ENCODE measurements around the gene SSH2. TPM values are rescaled to one million over a fixed set of nuclear protein-coding genes. Genes with fewer than 3 reads are reported as not detected.
"Not testable (repeated sequence)": the region's sequence is repeated elsewhere in the genome, so short reads cannot be mapped to it uniquely, and the experiment has no call there.

Gene SSH2
- total RNA-seq, 2 donors from 2014 or later, result 36.1 to 36.8 TPM

- TF ChIP-seq CTCF (IDR thresholded peaks at IDR 0.05), result no peak
- Histone ChIP-seq H3K4me1 (peaks cover 0 to 8% of the 10 kb centered on the region in 2 donors), H3K27me3 (no peaks in the 10 kb centered on the region), H3K4me3 (no peak overlapping the region), H3K36me3 (peaks cover 21% of the 10 kb centered on the region), H3K9me3 (no peaks in the 10 kb centered on the region), H3K27ac (no peak overlapping the region)
- DNase-seq (ENCODE audit: low spot score), result no peak
Observed at GRCh38 chr17:29655323-29655722, 274.7 kb downstream of the SSH2 start.

GRCh38 chr17:29653995-29654714 lies 275.9 kb downstream of the SSH2 start:
- TF ChIP-seq CTCF (IDR thresholded peaks at IDR 0.05), result no peak
- Histone ChIP-seq H3K27ac (peak overlapping the region in 1 of 2 donors; percentile 19), H3K27me3 (no peaks in the 10 kb centered on the region), H3K36me3 (peaks cover 21% of the 10 kb centered on the region), H3K9me3 (no peaks in the 10 kb centered on the region), H3K4me1 (peaks cover 0 to 8% of the 10 kb centered on the region in 2 donors), H3K4me3 (no peak overlapping the region)
- DNase-seq (ENCODE audit: low spot score), result no peak

GRCh38 chr17:29652976-29653375 lies 277.1 kb downstream of the SSH2 start:
- H3K4me1 ChIP-seq, result peaks cover 0 to 8% of the 10 kb centered on the region in 2 donors
- peak overlapping the region in 1 of 2 donors; percentile 3 for H3K27ac ChIP-seq
- H3K36me3 ChIP-seq, result peaks cover 24% of the 10 kb centered on the region
- no peaks in the 10 kb centered on the region for H3K9me3 ChIP-seq
- no peaks in the 10 kb centered on the region for H3K27me3 ChIP-seq
- no peak for DNase-seq (ENCODE audit: low spot score)
- no peak for TF ChIP-seq CTCF (IDR thresholded peaks at IDR 0.05)
- no peak overlapping the region for H3K4me3 ChIP-seq

- peaks cover 29% of the 10 kb centered on the region for H3K36me3 ChIP-seq
- not testable (repeated sequence) for H3K27me3 ChIP-seq, H3K4me1 ChIP-seq
Observed at GRCh38 chr17:29651913-29652312, 278.1 kb downstream of the SSH2 start.

GRCh38 chr17:29650396-29650795 lies 279.6 kb downstream of the SSH2 start:
- no peaks in the 10 kb centered on the region for H3K9me3 ChIP-seq
- peaks cover 0 to 22% of the 10 kb centered on the region in 2 donors for H3K4me1 ChIP-seq
- no peak overlapping the region for H3K4me3 ChIP-seq
- TF ChIP-seq CTCF (IDR thresholded peaks at IDR 0.05), result no peak
- no peaks in the 10 kb centered on the region for H3K27me3 ChIP-seq
- peaks cover 16% of the 10 kb centered on the region for H3K36me3 ChIP-seq
- DNase-seq (ENCODE audit: low spot score), result no peak
- peak overlapping the region; percentile 9 to 17 for H3K27ac ChIP-seq

More at GRCh38 chr17:29651913-29652312, 278.1 kb downstream of the SSH2 start:
- not testable (repeated sequence) for H3K4me3 ChIP-seq; H3K27ac ChIP-seq; H3K9me3 ChIP-seq; DNase-seq (ENCODE audit: low spot score)

- no peak for DNase-seq (ENCODE audit: low spot score)
- no peak overlapping the region for H3K27ac ChIP-seq
- no peak overlapping the region for H3K4me3 ChIP-seq
- no peaks in the 10 kb centered on the region for H3K27me3 ChIP-seq
- H3K36me3 ChIP-seq, result peaks cover 14% of the 10 kb centered on the region
- H3K4me1 ChIP-seq, result peaks cover 0 to 25% of the 10 kb centered on the region in 2 donors
- TF ChIP-seq CTCF (IDR thresholded peaks at IDR 0.05), result no peak
- no peaks in the 10 kb centered on the region for H3K9me3 ChIP-seq
Observed at GRCh38 chr17:29649359-29649758, 280.7 kb downstream of the SSH2 start.

Data from right atrium auricular region (tissue), 2 donors.